Epithelial cell of esophagus (primary cell): Measurements from ENCODE around the gene TLE4.
A peak's percentile ranks its signal among the peaks of the same experiment; 100 is the strongest.

Experiments used
- DNase-seq: peaks from one replicate; pipeline ENCODE4 v3.0.0; 2010; ENCODE audit warnings: low read depth
- H3K4me3 ChIP-seq: 2 replicates; pipeline ENCODE4 v1.5.1; 2011; ENCODE audit warnings: mild to moderate bottlenecking, low read length, control low read depth
- CTCF ChIP-seq: IDR thresholded peaks from 2 replicates; pipeline ENCODE4 v1.5.1; 2011; ENCODE audit warnings: low read depth, mild to moderate bottlenecking, low read length, control low read depth, inconsistent platforms; ENCODE audit not compliant: insufficient read depth; ENCODE audit errors: missing control alignments

TLE4 gene

DNA sequence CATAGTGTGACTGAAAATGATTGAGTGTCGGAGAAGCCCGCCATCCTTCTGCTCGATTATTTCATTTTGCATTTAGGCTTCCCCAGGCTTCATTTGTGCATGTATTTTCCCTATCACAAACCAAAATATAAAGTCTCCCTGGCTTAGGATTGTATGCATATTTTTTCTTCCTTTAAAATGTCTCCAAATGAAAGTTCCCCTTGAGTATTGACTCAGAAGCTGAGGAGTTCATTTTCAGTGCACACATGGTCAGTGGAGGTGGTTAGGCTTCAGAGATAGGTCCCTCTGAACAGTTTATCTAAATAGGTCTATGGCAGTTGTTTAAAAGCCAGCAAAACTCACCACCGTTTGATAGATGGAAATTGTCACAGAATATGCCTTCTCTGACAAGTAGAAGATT lies 97.2 kb downstream of the TLE4 start:
- DNase-seq, result no peak
- no peak for TF ChIP-seq CTCF

GRCh38 chr9:79670269-79670961 lies 98.7 kb downstream of the TLE4 start:
- no peak overlapping the region for H3K4me3 ChIP-seq
- DNase-seq, result peak; percentile 100
- TF ChIP-seq CTCF, result no peak

More for the DNA sequence above, 97.2 kb downstream of the TLE4 start:
- no peak overlapping the region for H3K4me3 ChIP-seq

GRCh38 chr9:79671558-79671957 lies 99.8 kb downstream of the TLE4 start:
- no peak overlapping the region for H3K4me3 ChIP-seq
- TF ChIP-seq CTCF, result no peak
- peak; percentile 77 for DNase-seq

DNA sequence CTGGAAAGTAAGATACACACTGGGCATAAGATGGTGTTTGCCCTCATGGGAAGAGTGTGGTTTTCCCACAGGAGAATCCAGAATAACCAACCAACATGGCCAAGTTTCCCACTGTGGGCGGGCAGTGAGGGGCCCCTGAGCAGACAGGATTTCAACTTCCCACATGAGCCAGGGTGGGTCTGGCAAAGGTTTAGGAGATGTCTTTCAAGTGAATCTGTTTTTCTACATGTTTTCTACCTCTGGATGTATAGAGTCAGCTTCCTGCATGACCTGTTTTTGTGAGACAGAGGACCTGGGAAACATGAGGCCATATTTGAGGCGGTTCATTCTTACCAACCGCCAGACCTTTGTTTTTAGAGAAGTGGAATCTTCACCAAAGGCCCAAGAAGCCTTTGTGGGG lies 100.5 kb downstream of the TLE4 start:
- DNase-seq, result peak; percentile 72
- H3K4me3 ChIP-seq, result no peak overlapping the region
- TF ChIP-seq CTCF, result no peak

GRCh38 chr9:79672891-79673290 lies 101.1 kb downstream of the TLE4 start:
- H3K4me3 ChIP-seq, result no peak overlapping the region
- TF ChIP-seq CTCF, result no peak
- DNase-seq, result no peak

GRCh38 chr9:79673614-79674013 lies 101.8 kb downstream of the TLE4 start:
- TF ChIP-seq CTCF, result no peak
- H3K4me3 ChIP-seq, result no peak overlapping the region
- DNase-seq, result no peak
